Neural progenitor cell (in vitro differentiated cells): ENCODE data around the gene CAP2. TPM values are rescaled to one million over a fixed set of nuclear protein-coding genes. Genes with fewer than 3 reads are reported as not detected.

ENCODE experiments used
- DNase-seq: peaks from one replicate; pipeline ENCODE4 v3.0.0-alpha.2; 2016; ENCODE audit warnings: low spot score
- H2AFZ ChIP-seq: fragments of 200-600 bp; sonication (generic); replicated peaks from 2 replicates; pipeline ENCODE4 v1.6.1; 2016; ENCODE audit warnings: antibody characterized with exemption
- H3F3A ChIP-seq: fragments of 200-600 bp; sonication (generic); 2 replicates; pipeline ENCODE4 v1.6.1; 2016; ENCODE audit warnings: antibody characterized with exemption, low read depth
- H3K27ac ChIP-seq: fragments of 200-600 bp; sonication (generic); 2 replicates; pipeline ENCODE4 v1.5.1; 2016; ENCODE audit warnings: mild to moderate bottlenecking
- H3K27me3 ChIP-seq: fragments of 200-600 bp; sonication (generic); 2 replicates; pipeline ENCODE4 v1.6.1; 2016; ENCODE audit warnings: mild to moderate bottlenecking, moderate library complexity
- H3K36me3 ChIP-seq: fragments of 200-600 bp; sonication (generic); 2 replicates; pipeline ENCODE4 v1.5.1; 2016
- H3K4me1 ChIP-seq: fragments of 200-600 bp; sonication (generic); 2 replicates; pipeline ENCODE4 v1.6.1; 2016; ENCODE audit warnings: mixed run types
- H3K4me2 ChIP-seq: fragments of 200-600 bp; sonication (generic); 2 replicates; pipeline ENCODE4 v1.6.1; 2016
- H3K4me3 ChIP-seq: fragments of 200-600 bp; sonication (generic); 2 replicates; pipeline ENCODE4 v1.5.1; 2016
- H3K79me2 ChIP-seq: fragments of 200-600 bp; sonication (generic); 2 replicates; pipeline ENCODE4 v1.6.1; 2016; ENCODE audit warnings: low read depth
- H3K9ac ChIP-seq: fragments of 200-600 bp; sonication (generic); 2 replicates; pipeline ENCODE4 v1.6.1; 2016
- H3K9me3 ChIP-seq: fragments of 200-600 bp; sonication (generic); 2 replicates; pipeline ENCODE4 v1.5.1; 2016; ENCODE audit warnings: low read depth
- H4K20me1 ChIP-seq: fragments of 200-600 bp; sonication (generic); 2 replicates; pipeline ENCODE4 v1.6.1; 2016; ENCODE audit warnings: low read depth
- H3K27ac Mint-ChIP-seq: 3 replicates; pipeline ENCODE4 v1.8.0; 2021; ENCODE audit warnings: mixed read lengths
- H3K27me3 Mint-ChIP-seq: 2 replicates; pipeline ENCODE4 v1.8.0; 2022; ENCODE audit warnings: low read depth, mild to moderate bottlenecking, inconsistent platforms, moderate library complexity, mixed read lengths; ENCODE audit not compliant: insufficient read depth
- H3K36me3 Mint-ChIP-seq: 3 replicates; pipeline ENCODE4 v1.8.0; 2021; ENCODE audit warnings: mixed read lengths
- H3K4me1 Mint-ChIP-seq: 3 replicates; pipeline ENCODE4 v1.8.0; 2021; ENCODE audit warnings: mixed read lengths
- H3K4me3 Mint-ChIP-seq: 3 replicates; pipeline ENCODE4 v1.8.0; 2021; ENCODE audit warnings: mild to moderate bottlenecking, moderate library complexity, mixed read lengths
- H3K9me3 Mint-ChIP-seq: 3 replicates; pipeline ENCODE4 v1.8.0; 2020; ENCODE audit warnings: mixed read lengths
- CTCF ChIP-seq: fragments of 200-600 bp; sonication (generic); IDR thresholded peaks from 2 replicates; pipeline ENCODE4 v1.5.1; 2017; ENCODE audit warnings: antibody characterized with exemption, mild to moderate bottlenecking
- EZH2 ChIP-seq: fragments of 200-600 bp; sonication (generic); IDR thresholded peaks from 2 replicates; pipeline ENCODE4 v1.6.1; 2017; ENCODE audit warnings: antibody characterized with exemption, mild to moderate bottlenecking, moderate library complexity
- EZH2phosphoT487 ChIP-seq: fragments of 200-600 bp; sonication (generic); IDR thresholded peaks from 2 replicates; pipeline ENCODE4 v1.6.1; 2017; ENCODE audit warnings: antibody characterized with exemption
- total RNA-seq: library from RNA; depleted of rRNA; stranded (reverse); fragments of >200 nt; gene quantifications from 2 replicates; pipeline ENCODE4 v1.2.3, GENCODE V29; 2015; ENCODE audit warnings: low replicate concordance

Gene CAP2
- total RNA-seq, 1 donor from 2014 or later = 27.4 TPM

GRCh38 chr6:17452096-17452495 lies 58.7 kb downstream of the CAP2 start:
- Histone ChIP-seq H3K4me1 (peaks cover 7% of the 10 kb centered on the region), H3K79me2 (no peaks in the 10 kb centered on the region), H3K9ac (no peak overlapping the region), H2AFZ (no peak overlapping the region), H3F3A (no peaks in the 10 kb centered on the region), H4K20me1 (no peaks in the 10 kb centered on the region), H3K27me3 (no peaks in the 10 kb centered on the region), H3K4me2 (no peak overlapping the region), H3K4me3 (no peak overlapping the region), H3K27ac (no peak overlapping the region), H3K9me3 (no peaks in the 10 kb centered on the region), H3K36me3 (no peaks in the 10 kb centered on the region)
- Mint-ChIP-seq H3K9me3 (peaks cover 3% of the 10 kb centered on the region), H3K36me3 (peaks cover 23% of the 10 kb centered on the region), H3K4me1 (peaks cover 4% of the 10 kb centered on the region), H3K27ac (no peak overlapping the region), H3K27me3 (peaks cover 3% of the 10 kb centered on the region), H3K4me3 (no peak overlapping the region)
- no peak for DNase-seq
- no peak for TF ChIP-seq EZH2
- TF ChIP-seq CTCF = no peak
- TF ChIP-seq EZH2phosphoT487 = no peak

GRCh38 chr6:17454316-17455005 lies 61.1 kb downstream of the CAP2 start:
- no peak overlapping the region for H3K4me3 Mint-ChIP-seq
- no peak overlapping the region for H2AFZ ChIP-seq
- no peak overlapping the region for H3K27ac ChIP-seq

GRCh38 chr6:17455919-17456318 lies 62.5 kb downstream of the CAP2 start:
- Histone ChIP-seq H2AFZ (no peak overlapping the region), H3K27me3 (no peaks in the 10 kb centered on the region), H4K20me1 (no peaks in the 10 kb centered on the region), H3K4me1 (peaks cover 7% of the 10 kb centered on the region), H3K79me2 (no peaks in the 10 kb centered on the region), H3K9me3 (no peaks in the 10 kb centered on the region), H3K4me2 (no peak overlapping the region), H3K4me3 (no peak overlapping the region), H3F3A (no peaks in the 10 kb centered on the region), H3K9ac (no peak overlapping the region), H3K27ac (no peak overlapping the region), H3K36me3 (no peaks in the 10 kb centered on the region)
- Mint-ChIP-seq H3K27ac (no peak overlapping the region), H3K4me1 (peaks cover 3% of the 10 kb centered on the region), H3K27me3 (peaks cover 3% of the 10 kb centered on the region), H3K36me3 (peaks cover 24% of the 10 kb centered on the region), H3K4me3 (no peak overlapping the region), H3K9me3 (peaks cover 3% of the 10 kb centered on the region)
- DNase-seq = no peak
- no peak for TF ChIP-seq CTCF
- no peak for TF ChIP-seq EZH2

More at GRCh38 chr6:17454316-17455005, 61.1 kb downstream of the CAP2 start:
- H3K4me1 ChIP-seq = peaks cover 7% of the 10 kb centered on the region
- H3K4me2 ChIP-seq = no peak overlapping the region
- no peak for DNase-seq
- H3K79me2 ChIP-seq = no peaks in the 10 kb centered on the region
- peaks cover 3% of the 10 kb centered on the region for H3K27me3 Mint-ChIP-seq
- no peak overlapping the region for H3K27ac Mint-ChIP-seq
- H3K9me3 ChIP-seq = no peaks in the 10 kb centered on the region
- H3K36me3 Mint-ChIP-seq = peaks cover 27% of the 10 kb centered on the region
- no peak for TF ChIP-seq EZH2phosphoT487
- TF ChIP-seq EZH2 = no peak
- H4K20me1 ChIP-seq = no peaks in the 10 kb centered on the region
- no peaks in the 10 kb centered on the region for H3K36me3 ChIP-seq
- no peak overlapping the region for H3K9ac ChIP-seq
- peaks cover 3% of the 10 kb centered on the region for H3K9me3 Mint-ChIP-seq
- H3K27me3 ChIP-seq = no peaks in the 10 kb centered on the region
- H3K4me3 ChIP-seq = no peak overlapping the region
- H3F3A ChIP-seq = no peaks in the 10 kb centered on the region
- H3K4me1 Mint-ChIP-seq = peaks cover 5% of the 10 kb centered on the region

GRCh38 chr6:17456711-17457110 lies 63.3 kb downstream of the CAP2 start:
- H3K27me3 ChIP-seq = no peaks in the 10 kb centered on the region
- H3K36me3 Mint-ChIP-seq = peaks cover 24% of the 10 kb centered on the region
- H3K4me1 Mint-ChIP-seq = peaks cover 3% of the 10 kb centered on the region
- H4K20me1 ChIP-seq = no peaks in the 10 kb centered on the region
- H3K4me2 ChIP-seq = no peak overlapping the region
- no peak for DNase-seq
- peaks cover 3% of the 10 kb centered on the region for H3K9me3 Mint-ChIP-seq
- no peak overlapping the region for H3K4me3 Mint-ChIP-seq
- no peaks in the 10 kb centered on the region for H3K79me2 ChIP-seq
- H3K4me1 ChIP-seq = peaks cover 7% of the 10 kb centered on the region
- no peak overlapping the region for H3K27ac Mint-ChIP-seq
- no peaks in the 10 kb centered on the region for H3K36me3 ChIP-seq
- no peak for TF ChIP-seq EZH2
- no peak for TF ChIP-seq CTCF
- TF ChIP-seq EZH2phosphoT487 = no peak
- H3K9ac ChIP-seq = no peak overlapping the region
- no peak overlapping the region for H2AFZ ChIP-seq
- no peaks in the 10 kb centered on the region for H3K9me3 ChIP-seq
- H3K27ac ChIP-seq = no peak overlapping the region
- no peaks in the 10 kb centered on the region for H3F3A ChIP-seq
- peaks cover 3% of the 10 kb centered on the region for H3K27me3 Mint-ChIP-seq
- H3K4me3 ChIP-seq = no peak overlapping the region
